ENCODE results near the gene MBD5.

Gene MBD5

DNA sequence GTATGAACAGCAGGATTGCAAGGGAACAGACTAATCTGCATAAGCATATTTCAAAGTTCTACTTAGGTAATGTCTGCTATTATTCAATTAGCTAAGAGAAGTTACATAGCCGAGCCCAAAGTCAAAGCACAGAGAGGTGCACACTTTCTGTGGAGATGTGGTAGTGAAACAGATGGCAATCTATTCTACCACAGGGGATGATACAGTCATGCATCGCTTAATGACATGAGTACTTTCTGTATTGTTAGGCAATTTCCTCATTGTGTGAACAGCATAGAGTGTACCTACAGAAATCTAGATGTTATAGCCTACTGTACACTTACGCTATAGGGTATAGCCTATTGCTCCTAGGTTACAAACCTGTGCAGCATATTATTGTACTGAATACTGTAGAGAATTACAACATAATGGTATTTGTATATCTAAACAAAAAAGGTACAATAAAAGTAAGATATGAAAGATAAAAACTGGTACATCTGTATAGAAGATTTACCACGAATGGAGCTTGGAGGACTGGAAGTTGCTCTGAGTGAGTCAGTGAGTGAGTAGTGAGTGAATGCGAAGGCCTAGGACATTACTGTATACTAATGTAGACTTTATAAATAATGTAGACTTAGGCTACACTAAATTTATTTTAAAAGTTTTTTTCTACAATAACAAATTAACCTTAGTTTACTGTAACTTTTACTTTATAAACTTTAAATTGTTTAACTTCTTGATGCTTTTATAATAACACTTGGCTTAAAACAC is 197.6 kb downstream of the MBD5 start:
- DNase-seq (ENCODE audit: low read depth in 2 of 2, low spot score in 1 of 2) = no peak

DNA sequence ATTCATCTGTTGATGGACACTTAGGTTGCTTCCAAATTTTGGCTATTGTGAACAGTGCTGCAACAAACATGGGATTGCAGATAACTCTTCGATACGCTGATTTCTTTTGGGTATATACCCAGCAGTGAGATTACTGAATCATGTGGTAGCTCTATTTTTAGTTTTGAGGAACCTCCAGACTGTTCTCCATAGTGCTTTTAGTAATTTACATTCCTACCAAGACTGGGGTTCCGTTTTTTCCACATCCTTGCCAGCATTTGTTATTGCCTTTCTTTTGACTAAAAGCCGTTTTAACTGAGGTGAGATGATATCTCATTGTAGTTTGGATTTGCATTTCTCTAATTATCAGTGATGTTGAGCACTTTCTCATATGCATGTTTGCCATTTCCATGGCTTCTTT is 200.3 kb downstream of the MBD5 start:
- no peak for DNase-seq (ENCODE audit: low read depth in 2 of 2, low spot score in 1 of 2)

DNA sequence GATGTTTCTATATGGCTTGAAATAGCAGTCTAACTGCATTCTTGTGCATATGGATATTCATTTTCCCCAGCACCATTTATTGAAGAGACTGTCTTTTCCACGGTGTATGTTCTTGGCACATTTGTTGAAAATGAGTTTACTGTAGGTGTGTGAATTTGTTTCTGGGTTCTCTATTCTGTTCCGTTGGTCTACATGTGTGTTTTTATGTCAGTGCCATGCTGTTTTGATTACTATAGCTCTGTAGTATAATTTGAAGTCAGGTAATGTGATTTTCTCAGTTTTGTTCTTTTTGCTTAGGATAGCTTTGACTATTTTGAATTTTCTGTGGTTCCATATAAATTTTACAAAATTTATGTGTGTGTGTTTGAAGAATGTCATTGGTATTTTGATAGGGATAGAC is 201.0 kb downstream of the MBD5 start:
- DNase-seq (ENCODE audit: low read depth in 2 of 2, low spot score in 1 of 2) = no peak

DNA sequence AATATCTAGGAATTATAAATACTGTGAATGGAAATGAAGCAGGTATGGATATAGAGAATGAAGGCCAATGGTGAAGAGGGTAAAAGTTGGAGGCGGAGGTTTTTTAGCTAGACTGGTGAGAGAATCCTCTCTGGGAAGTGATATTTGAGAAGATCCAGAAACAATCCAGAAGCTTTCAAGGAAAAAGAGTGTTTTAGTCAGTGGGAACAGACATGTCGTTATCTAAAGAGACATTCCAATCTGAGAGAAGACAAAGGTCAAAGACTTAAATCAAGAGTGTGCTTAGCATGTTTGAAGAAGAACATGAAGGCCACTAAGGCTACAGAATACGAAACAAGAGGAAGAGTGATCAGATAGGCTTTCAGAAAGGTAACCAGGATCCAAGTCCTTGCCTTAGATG is 211.0 kb downstream of the MBD5 start:
- DNase-seq (ENCODE audit: low read depth in 2 of 2, low spot score in 1 of 2) = no peak

DNA sequence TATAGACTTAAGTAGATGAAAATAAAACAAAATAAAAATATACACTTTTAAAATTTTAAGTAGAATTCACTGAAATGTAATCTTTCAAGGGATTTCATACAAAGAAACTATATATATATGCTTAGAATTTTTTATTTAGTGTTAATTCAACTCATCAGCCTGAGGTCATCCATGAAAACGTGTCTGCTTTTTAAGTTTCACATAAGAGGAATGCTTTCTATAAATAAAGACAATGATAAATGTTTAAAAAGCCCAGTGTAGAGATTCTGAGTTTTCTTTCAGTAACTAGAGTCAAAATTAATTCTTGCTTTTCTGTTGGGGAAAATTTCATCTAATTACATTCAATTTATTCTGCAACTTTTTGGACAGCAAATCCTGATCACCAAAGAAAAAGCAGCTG is 213.3 kb downstream of the MBD5 start:
- DNase-seq (ENCODE audit: low read depth in 2 of 2, low spot score in 1 of 2) = no peak

DNA sequence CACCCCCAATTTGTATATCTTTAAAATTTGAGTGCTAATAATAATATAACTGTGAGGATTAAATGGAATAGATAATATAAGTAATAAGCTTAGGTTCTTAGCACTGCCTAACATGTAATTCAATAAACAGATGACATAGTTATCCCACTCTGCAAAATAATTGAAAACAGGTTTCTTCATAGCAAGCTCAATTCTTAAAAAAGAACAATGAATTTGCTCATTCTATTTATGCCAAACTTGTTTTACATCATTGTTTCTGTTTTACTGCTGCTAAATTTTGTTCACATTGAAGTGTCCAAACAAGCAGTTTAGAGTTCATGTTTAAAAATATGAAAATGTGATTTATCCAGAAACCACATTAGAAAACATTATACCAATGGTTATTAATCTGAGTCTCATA is 217.0 kb downstream of the MBD5 start:
- DNase-seq (ENCODE audit: low read depth in 2 of 2, low spot score in 1 of 2) = no peak

DNA sequence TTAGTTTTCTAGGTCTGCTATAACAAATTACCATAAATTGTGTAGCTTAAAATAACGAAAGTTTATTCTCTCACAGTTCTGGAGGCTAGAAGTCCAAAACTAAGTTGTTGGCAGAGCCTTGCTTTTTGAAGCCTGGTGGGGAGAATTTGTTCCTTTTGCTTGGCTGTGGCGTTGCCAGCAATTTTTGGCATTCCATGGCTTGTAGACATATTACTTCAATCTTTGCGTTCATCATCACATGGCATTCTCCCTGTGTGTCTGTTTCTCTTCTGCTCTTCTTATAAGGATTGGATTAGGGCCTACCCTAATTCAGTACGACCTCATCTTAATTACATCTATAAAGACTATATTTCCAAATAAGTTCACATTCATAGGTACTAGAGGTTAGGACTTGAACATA is 217.7 kb downstream of the MBD5 start:
- no peak for DNase-seq (ENCODE audit: low read depth in 2 of 2, low spot score in 1 of 2)

DNA sequence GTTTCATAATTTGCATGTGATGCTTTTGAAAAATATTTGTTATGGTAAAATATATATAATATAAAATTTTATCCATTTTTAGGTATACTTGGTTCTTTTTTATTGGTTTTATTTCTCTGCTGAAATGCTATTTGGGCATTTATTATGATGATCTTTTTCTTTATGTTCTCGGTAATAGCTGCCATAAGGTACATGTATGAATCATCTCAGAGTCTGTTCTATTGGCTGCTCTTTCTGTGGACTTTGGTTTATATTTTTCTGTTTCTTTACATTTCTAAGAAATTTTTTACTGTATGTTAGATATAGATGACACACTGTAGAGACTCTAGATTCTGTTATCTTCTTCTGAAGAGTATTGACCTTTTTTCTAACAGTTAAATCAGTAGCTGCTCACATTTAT is 219.9 kb downstream of the MBD5 start:
- no peak for DNase-seq (ENCODE audit: low read depth in 2 of 2, low spot score in 1 of 2)

DNA sequence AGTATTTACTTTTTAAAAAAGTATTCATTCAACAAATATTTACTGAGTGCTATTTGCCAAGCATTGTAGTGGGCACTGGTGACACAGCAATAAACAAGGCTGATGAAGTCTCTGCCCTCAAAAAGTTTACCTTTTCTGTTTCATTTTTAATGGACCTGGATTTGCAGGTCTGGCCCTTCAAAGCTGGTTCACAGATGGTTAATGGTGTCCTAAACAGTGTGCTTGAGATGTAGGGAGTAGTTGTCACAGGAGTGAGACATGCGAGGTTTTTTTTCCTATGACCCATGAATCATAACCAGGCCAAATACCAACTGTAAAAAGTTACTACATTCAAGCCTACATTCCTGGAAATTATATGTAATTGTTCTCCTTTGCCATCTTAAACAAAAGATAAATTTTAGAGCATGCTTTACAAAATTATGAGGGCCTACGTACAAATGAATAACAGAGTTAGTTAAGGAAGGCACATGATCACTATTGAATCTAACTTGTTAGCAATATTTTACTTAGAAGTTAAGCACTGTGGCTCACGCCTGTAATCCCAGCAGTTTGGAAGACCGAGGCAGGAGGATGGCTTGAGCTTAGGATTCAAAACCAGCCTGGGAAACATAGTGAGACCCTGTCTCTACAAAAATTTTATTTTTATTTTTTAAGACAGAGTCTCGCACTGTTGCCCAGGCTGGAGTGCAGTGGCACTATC is 223.9 kb downstream of the MBD5 start:
- no peak for DNase-seq (ENCODE audit: low read depth in 2 of 2, low spot score in 1 of 2)

DNA sequence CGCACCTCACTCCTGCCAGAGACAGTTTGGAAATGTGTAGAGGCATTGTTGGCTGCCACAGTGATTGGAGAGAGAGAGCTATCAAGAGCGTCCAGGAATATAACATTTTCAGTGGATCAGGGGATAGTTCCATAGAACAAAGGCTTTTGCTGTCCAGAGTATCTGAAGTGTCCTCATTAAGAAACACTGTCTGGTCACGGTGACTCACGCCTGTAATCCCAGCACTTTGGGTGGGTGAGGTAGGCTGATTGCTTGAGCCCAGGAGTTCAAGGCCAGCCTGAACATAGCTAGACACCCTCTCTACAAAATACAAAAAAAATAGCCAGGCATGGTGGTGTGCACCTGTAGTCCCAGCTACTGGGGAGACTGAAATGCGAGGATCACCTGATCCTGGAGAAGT is 231.1 kb downstream of the MBD5 start:
- no peak for DNase-seq (ENCODE audit: low read depth in 2 of 2, low spot score in 1 of 2)

DNA sequence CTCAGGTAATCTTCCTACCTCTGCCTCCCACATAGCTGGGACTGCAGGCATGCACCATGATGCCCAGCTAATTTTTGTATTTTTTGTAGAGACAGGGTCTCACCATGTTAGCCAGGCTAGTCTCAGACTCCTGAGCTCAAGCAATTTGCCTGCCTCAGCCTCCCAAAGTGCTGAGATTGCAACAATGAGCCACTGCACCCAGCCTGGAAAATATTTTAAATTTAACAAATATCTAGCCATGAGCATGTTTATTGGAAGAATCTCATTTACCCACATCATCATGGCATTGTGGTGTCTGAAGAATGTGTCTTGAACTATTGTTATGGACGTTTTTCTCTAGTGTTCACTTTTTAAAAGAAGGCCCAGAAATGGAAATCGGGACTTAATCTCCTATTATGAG is 231.8 kb downstream of the MBD5 start:
- no peak for DNase-seq (ENCODE audit: low read depth in 2 of 2, low spot score in 1 of 2)

DNA sequence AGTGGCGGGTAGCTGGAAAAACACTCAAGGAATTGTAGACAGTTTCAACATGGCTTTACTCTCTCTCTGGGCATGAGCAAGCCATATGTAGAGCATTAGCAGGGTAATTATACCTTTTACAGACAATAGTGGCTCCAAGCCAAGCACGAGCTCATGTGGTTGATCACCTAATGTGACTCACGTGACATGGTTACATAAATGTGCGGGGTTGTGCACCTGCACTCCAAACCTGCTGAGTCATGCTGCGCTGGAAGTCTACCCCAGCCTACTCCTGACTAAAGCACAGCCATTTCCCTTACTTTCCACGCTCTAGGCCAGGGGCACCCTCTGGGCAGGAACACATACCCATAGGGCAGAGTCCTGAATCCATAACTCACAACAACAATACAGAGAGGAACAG is 232.8 kb downstream of the MBD5 start:
- no peak for DNase-seq (ENCODE audit: low read depth in 2 of 2, low spot score in 1 of 2)

DNA sequence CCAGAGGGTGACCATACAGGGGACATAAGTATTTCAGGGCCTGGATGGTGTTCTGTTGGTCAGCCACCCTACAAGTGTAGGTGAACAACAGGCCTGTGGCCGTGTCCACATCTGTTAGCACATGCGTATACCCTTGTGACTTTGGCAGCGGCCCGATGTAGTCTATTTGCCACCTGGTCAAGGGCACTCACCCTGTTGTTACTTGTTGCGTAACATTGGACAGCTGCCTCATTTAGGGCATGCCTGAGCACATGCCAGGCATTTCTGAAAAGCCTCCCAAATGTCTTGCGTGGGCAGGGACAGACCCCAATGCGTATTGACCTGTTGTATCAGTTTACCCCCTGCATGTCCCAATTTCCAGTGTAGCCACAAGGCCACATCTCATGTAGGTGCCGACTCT is 235.0 kb downstream of the MBD5 start:
- no peak for DNase-seq (ENCODE audit: low read depth in 2 of 2, low spot score in 1 of 2)

DNA sequence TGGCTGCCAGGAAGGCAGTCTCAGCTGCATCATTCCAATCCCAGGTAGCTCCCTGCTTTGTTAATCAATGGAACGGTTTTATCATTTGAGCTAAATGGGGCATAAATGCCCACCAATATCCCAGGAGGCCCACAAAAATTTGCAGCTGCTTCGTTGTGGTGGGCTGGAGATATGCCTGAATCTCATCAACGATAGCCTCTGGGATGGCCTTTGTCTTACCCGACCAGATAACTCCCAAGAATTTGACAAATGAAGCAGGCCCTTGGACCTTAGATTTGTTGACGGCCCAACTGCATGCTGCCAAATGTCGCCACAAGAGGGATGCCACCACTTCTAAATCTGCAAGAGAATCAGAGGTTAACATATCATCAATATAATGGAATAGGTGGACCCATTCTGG is 236.4 kb downstream of the MBD5 start:
- no peak for DNase-seq (ENCODE audit: low read depth in 2 of 2, low spot score in 1 of 2)

DNA sequence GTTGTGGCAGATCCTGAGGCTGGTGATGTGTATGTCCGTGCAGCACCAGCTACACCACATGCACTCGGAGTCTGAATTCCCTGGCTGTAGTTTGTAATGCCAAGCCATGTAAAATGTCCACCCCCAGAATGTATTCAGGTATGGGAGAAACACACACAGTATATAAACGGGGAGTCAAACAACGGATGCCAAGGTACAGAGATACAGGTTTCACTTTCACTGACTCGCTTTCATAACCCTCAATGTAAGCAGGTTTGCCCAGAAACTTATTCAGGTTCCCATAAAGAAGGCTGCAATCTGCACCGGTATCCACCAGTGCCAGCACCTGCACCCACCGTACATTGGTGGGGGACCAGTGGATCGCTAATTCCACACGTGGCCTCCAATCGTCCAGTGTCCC is 237.2 kb downstream of the MBD5 start:
- no peak for DNase-seq (ENCODE audit: low read depth in 2 of 2, low spot score in 1 of 2)

DNA sequence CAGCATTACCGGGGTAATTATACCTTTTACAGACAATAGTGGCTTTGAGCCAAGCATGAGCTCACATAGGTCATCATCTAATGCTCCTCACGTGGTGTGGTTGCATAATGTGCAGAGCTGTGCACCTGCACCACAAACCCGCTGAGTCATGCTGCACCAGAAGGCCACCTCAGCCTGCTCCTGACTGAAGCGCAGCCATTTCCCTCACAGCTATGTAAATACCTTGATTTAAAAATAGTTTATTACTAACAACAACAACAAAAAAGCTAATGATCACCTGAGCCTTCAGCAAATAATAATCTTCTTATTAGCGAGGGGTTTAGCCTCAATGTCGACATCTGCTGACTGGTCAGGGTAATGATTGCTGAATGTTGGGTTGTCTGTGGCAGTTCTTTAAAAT is 238.8 kb downstream of the MBD5 start:
- DNase-seq (ENCODE audit: low read depth in 2 of 2, low spot score in 1 of 2) = no peak

DNA sequence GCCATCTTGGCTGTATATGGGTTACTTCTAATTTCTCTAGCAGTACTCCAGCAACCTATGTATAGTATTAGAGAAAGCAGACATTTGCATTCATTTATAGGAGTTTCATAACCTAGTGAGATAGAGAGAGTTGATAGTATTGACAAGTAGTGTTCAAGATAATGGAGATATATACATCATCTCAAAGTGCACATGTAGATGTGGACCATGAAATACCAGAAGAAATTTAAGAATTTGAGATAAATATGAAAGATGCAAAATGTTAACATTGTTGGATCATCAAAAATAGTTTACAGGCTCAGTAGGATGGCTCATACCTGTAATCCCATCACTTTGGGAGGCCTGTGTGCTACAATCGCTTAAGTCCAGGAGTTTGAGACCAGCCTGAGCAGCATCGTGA is 243.0 kb downstream of the MBD5 start:
- no peak for DNase-seq (ENCODE audit: low read depth in 2 of 2, low spot score in 1 of 2)

DNA sequence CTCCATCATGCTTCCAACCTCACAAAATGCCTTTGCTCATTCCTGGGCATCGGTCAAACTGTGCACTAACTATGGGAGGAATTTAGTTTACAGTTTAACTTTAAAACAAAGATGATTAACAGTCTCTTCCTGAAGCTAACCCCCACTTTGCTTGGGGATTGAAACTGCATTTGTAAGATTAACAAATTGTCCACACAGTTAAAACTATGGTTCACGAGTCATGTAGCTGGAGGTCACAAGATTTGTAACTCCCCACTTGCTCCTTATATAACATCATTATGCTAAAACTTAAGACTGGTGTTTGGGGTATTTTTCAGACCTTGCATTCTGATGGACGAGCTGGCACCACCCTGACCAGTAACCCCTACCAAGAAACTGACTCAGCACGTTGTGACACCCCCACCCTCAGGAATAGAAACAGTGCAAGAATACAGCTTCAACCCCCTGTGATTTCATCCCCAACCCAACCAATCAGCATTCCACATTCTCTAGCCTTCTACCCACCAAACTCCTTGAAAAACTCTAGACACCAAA is 252.3 kb downstream of the MBD5 start:
- DNase-seq (ENCODE audit: low read depth in 2 of 2, low spot score in 1 of 2) = no peak

DNA sequence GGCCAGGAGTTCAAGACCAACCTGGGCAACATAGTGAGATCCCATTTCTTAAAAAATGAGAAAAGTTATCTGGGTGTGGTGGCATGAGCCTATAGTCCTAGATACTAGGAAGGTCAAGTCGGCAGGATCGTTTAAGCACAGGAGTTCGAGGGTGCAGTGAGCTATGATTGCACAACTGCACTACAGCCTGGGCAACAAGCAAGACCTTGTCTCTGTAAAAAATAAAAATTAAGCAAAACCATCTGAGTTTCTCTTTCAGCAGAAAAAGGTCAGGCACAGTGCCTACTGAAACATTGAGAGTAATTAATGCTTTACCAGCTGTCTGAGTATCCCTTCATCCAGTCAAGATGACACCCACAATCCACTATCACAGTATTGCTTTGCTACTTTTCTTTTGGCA is 258.3 kb downstream of the MBD5 start:
- DNase-seq (ENCODE audit: low read depth in 2 of 2, low spot score in 1 of 2) = no peak

DNA sequence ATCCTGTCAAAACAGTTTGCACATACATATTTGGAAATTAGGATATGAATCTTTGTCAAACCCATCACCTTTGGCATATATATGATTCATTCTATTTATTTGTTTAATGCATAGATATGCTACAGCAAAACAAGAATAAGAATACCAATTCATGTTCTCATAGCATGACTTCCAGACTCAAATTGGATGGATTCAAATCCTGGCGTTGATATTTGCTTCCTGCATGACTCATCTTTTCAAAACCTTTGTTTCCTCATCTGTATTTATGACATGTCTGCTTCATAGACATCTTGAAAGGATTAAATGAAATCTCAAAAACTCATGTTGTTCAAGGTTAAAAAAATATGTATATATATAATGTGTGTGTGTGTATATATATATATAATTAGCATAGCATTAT is 261.3 kb downstream of the MBD5 start:
- no peak for DNase-seq (ENCODE audit: low read depth in 2 of 2, low spot score in 1 of 2)

DNA sequence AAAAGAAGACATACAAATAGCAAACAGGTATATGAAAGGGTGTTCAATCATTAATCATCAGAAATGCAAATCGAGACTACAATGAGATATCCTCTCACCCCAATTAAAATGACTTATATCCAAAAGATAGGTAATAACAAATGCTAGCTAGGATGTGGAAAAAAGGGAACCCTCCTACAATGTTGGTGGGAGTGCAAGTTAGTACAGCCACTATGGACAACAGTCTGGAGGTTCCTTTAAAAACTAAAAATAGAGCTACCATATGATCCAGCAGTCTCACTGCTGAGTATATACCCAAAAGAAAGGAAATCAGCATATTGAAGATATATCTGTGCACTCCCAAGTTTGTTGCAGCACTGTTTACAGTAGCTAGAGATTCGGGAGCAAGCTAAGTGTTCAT is 271.5 kb downstream of the MBD5 start:
- no peak for DNase-seq (ENCODE audit: low read depth in 2 of 2, low spot score in 1 of 2)

DNA sequence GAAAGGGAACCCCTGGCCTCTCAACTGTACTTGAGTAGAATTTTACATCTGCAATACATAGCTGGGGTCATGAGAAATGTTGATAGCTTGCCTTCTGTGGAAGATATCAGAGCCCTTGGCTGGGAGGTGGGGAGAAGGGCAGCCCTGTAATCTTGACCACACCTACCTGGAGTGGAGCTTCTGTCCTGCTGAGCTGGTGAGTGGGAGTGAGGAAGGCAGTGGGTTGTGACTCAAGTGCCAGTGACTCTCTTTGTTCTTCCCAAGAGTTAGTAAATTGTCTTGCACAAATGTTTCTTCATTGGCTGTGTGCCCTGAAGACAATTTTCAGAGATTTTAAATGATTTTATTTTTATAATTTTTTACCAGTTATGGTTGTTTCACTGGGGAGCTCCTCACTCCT is 277.3 kb downstream of the MBD5 start:
- DNase-seq (ENCODE audit: low read depth in 2 of 2, low spot score in 1 of 2) = no peak

DNA sequence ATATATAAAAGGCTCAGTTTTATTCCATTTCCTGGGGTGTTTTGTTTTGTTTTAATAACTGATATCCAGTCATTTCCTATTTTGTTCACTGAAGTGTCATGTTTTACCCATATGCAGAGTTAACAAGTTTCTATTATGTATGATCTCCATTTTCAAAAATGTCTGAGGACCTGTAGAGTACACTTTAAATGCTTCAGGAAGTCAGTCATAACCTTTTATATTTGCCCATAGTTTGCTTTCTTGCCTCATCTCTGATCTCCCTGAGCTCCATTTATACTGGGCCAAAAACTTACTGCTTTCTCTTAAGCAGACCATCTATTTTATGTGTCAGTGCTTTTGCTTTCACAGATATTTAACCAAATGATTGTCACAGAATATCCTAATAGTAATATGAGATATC is 278.7 kb downstream of the MBD5 start:
- no peak for DNase-seq (ENCODE audit: low read depth in 2 of 2, low spot score in 1 of 2)
